Astrocyte of the cerebellum (primary cell): ENCODE results near the gene LILRA1.
"Not testable (repeated sequence)": the region's sequence is repeated elsewhere in the genome, so short reads cannot be mapped to it uniquely, and the experiment has no call there.

Experiments used
- DNase-seq: peaks from one replicate; pipeline ENCODE4 v3.0.0-alpha.2; 2011; ENCODE audit warnings: low read depth
- H3K4me3 ChIP-seq: 2 replicates; pipeline ENCODE4 v1.5.1; 2011; ENCODE audit warnings: mild to moderate bottlenecking, low read depth, low read length, moderate library complexity
- CTCF ChIP-seq: IDR thresholded peaks from 2 replicates; pipeline ENCODE4 v1.5.1; 2012; ENCODE audit warnings: low read length, low read depth, moderate library complexity, mild to moderate bottlenecking; ENCODE audit errors: missing control alignments
- in situ Hi-C: cut with HindIII; loops from 2 replicates; pipeline ENCODE4 v1.10.0; 2017; ENCODE audit warnings: low sequenced_read_pairs

LILRA1 gene

DNA sequence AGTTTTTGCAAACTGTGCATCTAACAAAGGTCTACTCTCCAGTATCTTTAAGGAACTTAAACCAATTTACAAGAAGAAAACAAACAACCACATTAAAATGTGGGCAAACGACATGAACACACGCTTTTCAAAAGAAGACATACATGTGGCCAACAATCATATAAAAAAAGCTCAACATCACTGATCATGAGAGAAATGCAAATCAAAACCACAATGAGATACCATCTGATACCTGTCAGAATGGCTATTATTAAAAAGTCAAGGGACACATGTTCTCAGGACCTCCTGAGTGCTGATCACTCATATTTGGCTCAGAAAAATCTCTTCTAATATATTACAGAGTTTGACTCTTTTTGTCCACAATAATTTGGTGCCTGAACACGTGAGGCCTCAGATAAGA lies 22.6 kb downstream of the LILRA1 start:
- no peak for TF ChIP-seq CTCF
- DNase-seq = no peak
- in situ Hi-C loops = no loop called here

DNA sequence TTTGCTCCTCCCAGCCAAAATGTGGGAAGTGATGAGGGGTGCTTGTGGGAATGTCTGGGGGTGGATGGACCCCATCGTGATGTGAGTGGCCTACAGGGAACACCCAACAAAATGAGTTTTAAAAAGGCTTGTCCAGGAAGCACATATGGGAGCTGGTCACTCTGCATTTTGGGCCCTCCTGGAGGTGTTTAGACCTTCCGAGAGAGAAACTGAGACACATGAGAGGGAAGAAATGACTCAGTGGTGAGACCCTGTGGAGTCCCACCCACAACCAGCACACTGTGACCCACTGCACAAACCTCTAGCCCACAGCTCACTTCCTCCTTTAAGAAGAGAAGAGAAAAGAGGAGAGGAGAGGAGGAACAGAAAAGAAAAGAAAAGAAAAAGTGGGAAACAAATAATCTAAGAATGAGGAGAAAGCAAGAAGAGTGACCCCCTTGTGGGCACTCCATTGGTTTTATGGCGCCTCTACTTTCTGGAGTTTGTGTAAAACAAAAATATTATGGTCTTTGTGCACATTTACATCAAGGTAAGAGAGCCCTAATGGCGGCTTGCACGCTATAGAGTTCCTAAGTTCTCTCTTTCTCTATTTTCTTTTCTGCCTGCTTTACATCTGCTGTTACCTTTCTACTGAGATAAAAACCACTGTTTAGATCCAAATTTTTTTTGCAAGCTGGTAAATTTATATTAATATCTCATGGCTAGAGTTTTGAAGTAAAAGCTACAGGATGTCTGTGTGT lies 23.6 kb downstream of the LILRA1 start:
- DNase-seq = no peak
- no peak overlapping the region for H3K4me3 ChIP-seq
- in situ Hi-C loops = no loop called here
- TF ChIP-seq CTCF = no peak

More for the DNA sequence above, 22.6 kb downstream of the LILRA1 start:
- H3K4me3 ChIP-seq = no peak overlapping the region

DNA sequence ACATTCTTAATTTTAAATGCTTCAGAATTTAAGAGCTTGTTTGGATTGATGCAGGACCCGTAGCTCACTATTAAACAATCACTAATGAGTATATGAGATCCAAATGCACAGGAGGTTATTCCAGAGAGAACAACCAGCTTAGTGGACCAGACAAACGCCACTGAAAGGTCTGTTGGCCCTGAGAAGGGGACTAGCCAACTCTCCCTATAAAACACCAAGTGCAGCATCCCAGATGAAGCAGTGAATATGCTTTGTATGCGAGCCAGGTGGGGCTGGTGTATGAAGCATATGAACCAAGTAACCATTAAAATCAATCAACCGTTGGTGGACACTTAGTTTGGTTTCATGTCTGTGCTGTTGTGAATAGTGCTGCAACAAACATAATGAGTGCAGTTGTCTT lies 27.0 kb downstream of the LILRA1 start:
- no peak for DNase-seq
- in situ Hi-C loops = no loop called here
- TF ChIP-seq CTCF = no peak
- no peak overlapping the region for H3K4me3 ChIP-seq

DNA sequence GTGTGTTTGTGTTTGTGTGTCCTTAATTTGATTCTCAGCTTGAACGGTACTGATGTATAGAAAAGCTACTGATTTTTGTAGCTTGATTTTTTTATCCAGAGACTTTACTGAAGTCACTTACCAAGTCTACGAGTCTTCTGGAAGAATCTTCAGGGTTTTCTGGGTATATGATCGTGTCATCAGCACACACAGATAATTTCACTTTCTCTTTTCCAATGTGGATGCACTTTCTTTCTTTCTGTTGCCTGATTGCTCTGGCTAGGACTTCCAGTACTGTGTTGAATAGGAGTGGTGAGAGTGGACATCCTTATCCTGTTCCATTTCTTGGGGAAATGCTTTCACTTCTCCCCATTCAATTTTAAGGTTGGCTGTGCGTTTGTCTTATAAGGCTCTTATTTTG lies 29.0 kb downstream of the LILRA1 start:
- H3K4me3 ChIP-seq = no peak overlapping the region
- no peak for TF ChIP-seq CTCF
- in situ Hi-C loops = no loop called here
- DNase-seq = no peak

DNA sequence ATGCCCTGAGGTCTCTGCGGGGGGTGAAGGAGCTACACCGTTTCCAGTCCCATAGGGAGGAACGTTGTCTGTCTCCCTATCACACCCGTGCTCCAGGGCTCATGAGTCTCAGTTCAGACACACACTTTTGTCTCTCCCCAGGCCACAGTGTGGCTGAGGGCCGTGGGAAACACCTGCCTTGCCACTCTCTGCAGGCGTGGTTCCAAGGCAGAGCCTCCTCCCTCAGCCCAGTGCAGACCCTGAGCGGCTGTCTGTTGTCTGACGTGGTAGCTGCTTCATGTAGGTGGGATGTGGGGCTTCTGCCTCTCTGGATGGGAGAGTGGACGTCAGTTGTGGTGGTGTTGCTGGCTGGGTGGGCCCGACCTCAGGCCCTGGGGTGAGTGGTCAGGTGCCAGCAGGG lies 30.8 kb downstream of the LILRA1 start:
- in situ Hi-C loops, DNase-seq, H3K4me3 ChIP-seq: not testable (repeated sequence)

DNA sequence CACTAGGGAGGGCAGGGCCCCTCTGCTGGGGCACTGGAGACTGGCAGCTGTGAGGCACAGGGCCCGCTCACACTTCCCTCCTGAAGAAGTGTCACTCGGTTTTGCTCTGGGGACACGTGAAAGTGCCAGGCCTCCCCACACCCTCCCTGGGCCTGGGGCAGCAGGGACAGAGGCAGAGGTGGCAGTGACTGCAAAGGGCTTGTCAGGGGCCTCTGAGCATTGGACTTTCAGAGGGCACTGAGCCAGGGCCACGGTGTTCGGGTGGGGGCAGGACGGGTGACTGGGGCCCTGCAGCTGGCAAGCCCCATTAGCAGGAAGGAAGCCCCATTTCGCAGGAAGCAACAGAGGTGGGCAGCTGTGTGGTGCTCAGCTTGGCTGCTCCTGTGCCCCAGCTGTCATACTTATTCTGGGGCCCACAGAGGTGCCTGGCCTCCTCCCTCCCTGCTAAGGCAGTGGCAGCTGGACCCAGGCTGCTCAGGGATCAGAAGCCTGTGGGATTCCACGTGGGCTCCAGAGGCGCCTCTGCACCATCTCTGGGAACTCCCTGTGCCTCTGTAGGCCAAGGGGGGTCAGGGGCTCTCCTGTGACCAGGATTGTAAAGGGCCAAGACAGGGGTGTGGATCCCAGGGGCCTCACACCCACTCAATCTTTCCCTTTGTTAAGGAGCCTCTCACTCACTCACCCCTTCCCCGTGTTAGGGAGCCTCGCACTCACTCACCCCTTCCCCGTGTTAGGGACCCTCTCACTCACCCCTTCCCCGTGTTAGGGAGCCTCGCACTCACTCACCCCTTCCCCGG lies 31.7 kb downstream of the LILRA1 start:
- in situ Hi-C loops, H3K4me3 ChIP-seq, DNase-seq: not testable (repeated sequence)

GRCh38 chr19:54626757-54627156 lies 33.3 kb downstream of the LILRA1 start:
- DNase-seq = no peak
- in situ Hi-C loops = no loop called here
- no peak overlapping the region for H3K4me3 ChIP-seq
- TF ChIP-seq CTCF = no peak

GRCh38 chr19:54627912-54628311 lies 34.5 kb downstream of the LILRA1 start:
- DNase-seq, H3K4me3 ChIP-seq, in situ Hi-C loops: not testable (repeated sequence)

GRCh38 chr19:54630262-54630661 lies 36.8 kb downstream of the LILRA1 start, which contains the start of gene LILRB1:
Gene LILRB1, plus strand, starts transcription at chr19:54630484. Its CDS starts 590 bp downstream, at chr19:54631074.
- DNase-seq, H3K4me3 ChIP-seq, in situ Hi-C loops: not testable (repeated sequence)
